GM19397 (cell line): ENCODE data around the gene KIAA0232.
A peak's percentile ranks its signal among the peaks of the same experiment; 100 is the strongest.
"Not testable (repeated sequence)": the region's sequence is repeated elsewhere in the genome, so short reads cannot be mapped to it uniquely, and the experiment has no call there.

Experiments
- ATAC-seq: cut with Tn5 transposase; IDR thresholded peaks from one replicate; pipeline ENCODE4 v1.9.1; 2021; ENCODE audit warnings: mild to moderate bottlenecking, moderate library complexity; ENCODE audit not compliant: unreplicated experiment

Gene KIAA0232

DNA sequence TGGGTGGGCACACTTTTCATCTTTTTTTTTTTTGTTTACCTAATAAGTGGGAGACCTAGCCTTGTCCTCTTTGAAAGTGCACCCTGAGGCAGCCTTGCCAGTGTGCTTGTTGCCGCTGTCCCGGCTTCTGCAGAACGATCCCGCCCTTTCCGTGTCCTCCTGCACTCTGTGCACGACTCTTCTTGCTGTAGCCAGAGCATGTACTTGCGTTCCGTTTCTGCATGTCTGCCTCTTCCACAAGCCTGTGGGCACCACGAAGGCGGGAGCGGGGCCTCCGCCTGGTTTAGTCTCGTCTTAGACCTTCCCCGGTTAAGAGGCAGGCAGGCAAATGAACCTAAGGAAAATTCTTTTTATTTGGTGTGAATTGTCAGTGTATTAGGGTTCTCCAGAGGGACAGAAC, 94.5 kb downstream of the KIAA0232 start:
- no peak for ATAC-seq

- ATAC-seq, result no peak
Measured at GRCh38 chr4:6878451-6879059, 96.0 kb downstream of the KIAA0232 start.

DNA sequence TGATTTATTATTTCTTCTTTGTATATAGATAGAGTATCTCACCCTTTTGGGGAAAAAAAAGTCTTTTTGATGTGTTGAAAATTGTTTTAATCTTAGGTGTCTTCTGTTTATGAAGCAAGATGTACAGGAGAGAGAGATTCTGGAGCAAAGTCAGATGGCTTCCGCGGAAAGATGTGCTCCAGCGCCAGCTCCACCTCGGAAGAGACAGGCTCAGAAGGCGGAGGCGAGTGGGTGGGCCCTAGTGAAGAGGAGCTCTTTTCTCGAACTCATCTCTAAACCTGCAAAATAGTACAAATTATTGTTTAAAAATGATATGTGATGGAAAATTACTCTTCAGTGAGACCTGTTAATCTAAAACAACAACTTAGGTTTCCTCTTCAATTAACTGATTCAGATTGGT, 98.2 kb downstream of the KIAA0232 start:
- ATAC-seq, result no peak

GRCh38 chr4:6881908-6882307, 99.4 kb downstream of the KIAA0232 start:
- ATAC-seq, result no peak

- ATAC-seq, result no peak
Measured at GRCh38 chr4:6884341-6884870, 101.9 kb downstream of the KIAA0232 start.

- ATAC-seq, result no peak
Measured at GRCh38 chr4:6885953-6886557, 103.5 kb downstream of the KIAA0232 start.

GRCh38 chr4:6886886-6887285, 104.4 kb downstream of the KIAA0232 start:
- ATAC-seq, result no peak

GRCh38 chr4:6887591-6888371, 105.3 kb downstream of the KIAA0232 start:
- no peak for ATAC-seq

DNA sequence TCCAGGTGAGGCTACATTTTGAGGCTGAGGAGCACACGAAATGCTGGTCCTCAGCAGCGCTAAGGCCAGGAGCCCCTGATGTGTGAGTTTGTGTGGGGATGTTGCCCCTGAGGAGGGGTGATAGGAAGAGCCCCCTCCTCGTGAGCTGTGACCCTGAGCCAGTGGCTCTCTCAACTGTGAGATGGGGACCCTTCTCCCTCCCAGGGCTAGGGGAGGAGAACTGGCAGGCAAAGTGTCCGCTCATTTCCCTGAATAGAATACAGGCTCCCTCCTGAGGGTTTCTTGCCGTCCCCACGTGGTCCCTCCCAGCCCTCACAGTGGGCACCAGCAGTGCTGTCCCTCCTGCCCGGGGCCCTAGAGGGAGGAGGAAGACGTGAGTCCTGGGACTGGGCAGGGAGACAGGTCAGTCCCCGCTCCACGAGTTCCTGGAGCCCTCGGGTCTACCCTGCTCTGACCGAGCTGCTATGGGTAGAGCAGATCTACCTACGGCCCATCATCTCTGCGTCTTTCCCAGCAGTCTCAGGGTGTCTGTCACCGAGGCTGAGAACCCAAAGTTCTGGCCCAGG, 106.1 kb downstream of the KIAA0232 start:
- no peak for ATAC-seq

GRCh38 chr4:6889101-6889735, 106.7 kb downstream of the KIAA0232 start:
- no peak for ATAC-seq

GRCh38 chr4:6889736-6890324, 107.3 kb downstream of the KIAA0232 start:
- ATAC-seq, result no peak

DNA sequence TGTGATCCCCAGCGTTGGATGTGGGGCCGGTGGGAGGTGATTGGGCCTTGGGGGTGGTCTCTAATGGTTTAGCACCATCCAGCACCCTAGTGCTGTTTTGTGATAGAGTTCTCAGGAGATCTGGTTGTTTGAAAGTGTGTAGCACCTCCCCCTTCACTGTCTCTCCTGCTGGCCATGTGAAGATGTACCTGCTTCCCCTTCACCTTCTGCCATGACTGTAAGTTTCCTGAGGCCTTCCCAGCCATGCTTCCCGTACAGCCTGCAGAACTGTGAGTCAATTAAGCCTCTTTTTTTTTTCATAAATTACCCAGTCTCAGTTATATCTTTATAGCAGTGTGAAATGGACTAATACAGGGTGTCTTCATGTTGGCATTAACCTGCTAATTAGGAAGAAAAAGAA, 107.8 kb downstream of the KIAA0232 start:
- ATAC-seq, result no peak

DNA sequence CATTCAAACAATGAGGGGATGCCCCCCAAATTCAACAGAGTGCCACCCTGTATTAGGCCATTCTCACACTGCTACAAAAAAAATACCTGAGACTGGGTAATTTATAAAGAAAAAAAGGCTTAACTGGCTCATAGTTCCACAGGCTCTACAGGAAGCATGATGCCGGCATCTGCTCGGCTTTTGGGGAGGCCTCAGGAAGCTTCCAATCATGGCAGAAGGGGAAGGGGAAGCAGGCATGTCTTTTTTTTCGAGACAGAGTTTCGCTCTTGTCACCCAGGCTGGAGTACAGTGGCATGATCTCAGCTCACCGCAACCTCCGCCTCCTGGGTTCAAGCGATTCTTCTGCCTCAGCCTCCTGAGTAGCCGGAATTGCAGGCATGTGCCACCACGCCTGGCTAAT, 108.4 kb downstream of the KIAA0232 start:
- not testable (repeated sequence) for ATAC-seq

GRCh38 chr4:6891436-6892170, 109.1 kb downstream of the KIAA0232 start:
- no peak for ATAC-seq

- peak; percentile 54 for ATAC-seq
Measured at GRCh38 chr4:6892190-6892908, 109.8 kb downstream of the KIAA0232 start.

- no peak for ATAC-seq
Measured at GRCh38 chr4:6892909-6893202, 110.3 kb downstream of the KIAA0232 start.

- ATAC-seq, result no peak
Measured at GRCh38 chr4:6893449-6894085, 111.0 kb downstream of the KIAA0232 start.

DNA sequence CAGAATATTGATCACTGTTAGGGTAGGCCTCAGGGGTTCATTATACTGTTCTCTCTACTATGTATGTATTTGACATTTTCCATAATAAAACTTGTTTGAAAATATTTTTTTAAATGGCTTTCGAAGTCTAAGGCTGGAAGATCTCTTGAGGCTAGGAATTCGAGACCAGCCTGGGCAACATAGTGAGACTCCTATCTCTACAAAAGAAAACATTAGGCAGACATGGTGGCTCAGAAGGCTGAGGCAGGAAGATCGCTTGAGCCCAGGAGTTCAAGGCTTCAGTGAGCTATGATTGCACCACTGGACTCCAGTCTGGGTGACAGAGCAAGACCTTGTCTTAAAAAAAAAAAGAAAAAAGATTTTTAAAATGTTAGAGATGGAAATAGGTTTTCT, 111.6 kb downstream of the KIAA0232 start:
- no peak for ATAC-seq
